B cell (primary cell): ENCODE data around the gene ARID4B.

Source experiments
- EZH2 ChIP-seq: IDR thresholded peaks from 2 replicates; pipeline ENCODE4 v1.6.1; 2012; ENCODE audit warnings: borderline replicate concordance, low read depth, mild to moderate bottlenecking, moderate library complexity, low read length; ENCODE audit not compliant: insufficient read depth, poor library complexity, severe bottlenecking
- TF ChIP-seq, protein P1 (sequence below): fragments of 200-600 bp; IDR thresholded peaks from one replicate; pipeline ENCODE4 v1.8.0; 2022; ENCODE audit warnings: antibody characterized with exemption, mild to moderate bottlenecking

DNA sequence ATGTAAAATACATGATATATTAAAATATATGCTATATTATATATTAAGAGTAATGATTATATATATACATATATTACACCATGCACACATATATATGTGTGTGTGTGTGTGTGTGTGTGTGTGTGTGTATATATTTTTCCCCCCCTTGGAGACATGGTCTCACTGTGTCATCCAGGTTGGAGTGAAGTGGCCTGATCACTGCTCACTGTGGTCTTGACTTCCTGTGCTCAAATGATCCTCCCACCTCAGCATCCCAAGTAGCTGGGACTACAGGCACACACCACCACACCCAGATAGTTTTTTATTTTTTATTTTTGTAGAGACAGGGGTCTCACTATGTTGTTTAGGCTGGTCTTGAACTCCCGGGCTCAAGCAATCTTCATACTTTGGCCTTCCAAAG is 112.5 kb downstream of the ARID4B start:
- TF ChIP-seq, protein P1, sequence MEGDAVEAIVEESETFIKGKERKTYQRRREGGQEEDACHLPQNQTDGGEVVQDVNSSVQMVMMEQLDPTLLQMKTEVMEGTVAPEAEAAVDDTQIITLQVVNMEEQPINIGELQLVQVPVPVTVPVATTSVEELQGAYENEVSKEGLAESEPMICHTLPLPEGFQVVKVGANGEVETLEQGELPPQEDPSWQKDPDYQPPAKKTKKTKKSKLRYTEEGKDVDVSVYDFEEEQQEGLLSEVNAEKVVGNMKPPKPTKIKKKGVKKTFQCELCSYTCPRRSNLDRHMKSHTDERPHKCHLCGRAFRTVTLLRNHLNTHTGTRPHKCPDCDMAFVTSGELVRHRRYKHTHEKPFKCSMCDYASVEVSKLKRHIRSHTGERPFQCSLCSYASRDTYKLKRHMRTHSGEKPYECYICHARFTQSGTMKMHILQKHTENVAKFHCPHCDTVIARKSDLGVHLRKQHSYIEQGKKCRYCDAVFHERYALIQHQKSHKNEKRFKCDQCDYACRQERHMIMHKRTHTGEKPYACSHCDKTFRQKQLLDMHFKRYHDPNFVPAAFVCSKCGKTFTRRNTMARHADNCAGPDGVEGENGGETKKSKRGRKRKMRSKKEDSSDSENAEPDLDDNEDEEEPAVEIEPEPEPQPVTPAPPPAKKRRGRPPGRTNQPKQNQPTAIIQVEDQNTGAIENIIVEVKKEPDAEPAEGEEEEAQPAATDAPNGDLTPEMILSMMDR, result no peak
- no peak for TF ChIP-seq EZH2
